ENCODE data around the gene PPP1R9A.

PPP1R9A gene

DNA sequence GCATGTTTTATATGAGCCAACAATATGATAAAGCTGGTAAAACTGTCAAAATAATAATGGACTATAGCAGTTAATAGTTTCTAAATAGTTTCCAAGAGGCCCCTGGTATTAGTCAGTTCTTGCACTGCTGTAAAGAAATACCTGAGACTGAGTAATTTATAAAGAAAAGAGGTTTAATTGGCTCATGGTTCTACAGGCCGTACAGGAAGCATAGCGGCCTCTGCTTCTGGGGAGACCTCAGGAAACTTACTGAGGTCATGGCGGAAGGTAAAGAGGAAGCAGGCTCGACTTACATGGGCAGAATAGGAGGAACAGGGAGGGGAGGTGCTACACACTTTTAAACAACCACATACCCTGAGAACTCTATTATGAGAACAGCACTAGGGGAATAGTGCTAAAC lies 104.6 kb downstream of the PPP1R9A start:
- Histone ChIP-seq H3K9me3 (ENCODE audit: control insufficient read depth, insufficient read depth, low read length) (no peaks in the 10 kb centered on the region), H3K4me3 (ENCODE audit: low read depth, low read length) (no peak overlapping the region), H3K36me3 (ENCODE audit: control insufficient read depth, insufficient read depth, low read length) (no peaks in the 10 kb centered on the region), H3K27me3 (ENCODE audit: control insufficient read depth, insufficient read depth, low read length) (no peaks in the 10 kb centered on the region), H3K9ac (ENCODE audit: low read depth, low read length) (no peak overlapping the region), H3K4me1 (ENCODE audit: control insufficient read depth, insufficient read depth, low read length) (no peaks in the 10 kb centered on the region)

DNA sequence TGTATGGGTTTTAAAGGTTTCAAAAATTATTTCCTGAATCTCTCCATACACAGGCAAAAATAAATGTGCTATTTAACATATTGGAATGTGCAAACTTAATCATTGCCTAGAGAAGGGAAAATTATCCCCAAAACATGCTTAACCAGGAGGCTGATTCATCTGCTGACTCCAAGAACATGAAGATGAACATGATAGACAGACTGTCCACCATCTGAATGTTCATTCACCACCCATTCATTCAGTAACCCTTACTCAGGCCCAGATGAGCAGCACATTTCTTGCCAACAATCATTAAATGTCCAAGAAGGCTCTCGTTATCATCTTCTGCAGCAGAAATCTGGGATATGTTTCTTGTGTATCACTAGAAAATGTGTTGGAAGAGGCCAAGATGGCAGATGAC lies 110.6 kb downstream of the PPP1R9A start:
- no peaks in the 10 kb centered on the region for H3K4me1 ChIP-seq (ENCODE audit: control insufficient read depth, insufficient read depth, low read length)
- no peak overlapping the region for H3K9ac ChIP-seq (ENCODE audit: low read depth, low read length)
- no peaks in the 10 kb centered on the region for H3K27me3 ChIP-seq (ENCODE audit: control insufficient read depth, insufficient read depth, low read length)
- no peaks in the 10 kb centered on the region for H3K36me3 ChIP-seq (ENCODE audit: control insufficient read depth, insufficient read depth, low read length)
- H3K9me3 ChIP-seq (ENCODE audit: control insufficient read depth, insufficient read depth, low read length) = no peaks in the 10 kb centered on the region
- H3K4me3 ChIP-seq (ENCODE audit: low read depth, low read length) = no peak overlapping the region

- no peaks in the 10 kb centered on the region for H3K4me1 ChIP-seq (ENCODE audit: control insufficient read depth, insufficient read depth, low read length)
- H3K9me3 ChIP-seq (ENCODE audit: control insufficient read depth, insufficient read depth, low read length) = no peaks in the 10 kb centered on the region
- no peak overlapping the region for H3K4me3 ChIP-seq (ENCODE audit: low read depth, low read length)
- no peaks in the 10 kb centered on the region for H3K27me3 ChIP-seq (ENCODE audit: control insufficient read depth, insufficient read depth, low read length)
- H3K36me3 ChIP-seq (ENCODE audit: control insufficient read depth, insufficient read depth, low read length) = no peaks in the 10 kb centered on the region
- no peak overlapping the region for H3K9ac ChIP-seq (ENCODE audit: low read depth, low read length)
Measured at GRCh38 chr7:95026018-95026417, 118.6 kb downstream of the PPP1R9A start.

DNA sequence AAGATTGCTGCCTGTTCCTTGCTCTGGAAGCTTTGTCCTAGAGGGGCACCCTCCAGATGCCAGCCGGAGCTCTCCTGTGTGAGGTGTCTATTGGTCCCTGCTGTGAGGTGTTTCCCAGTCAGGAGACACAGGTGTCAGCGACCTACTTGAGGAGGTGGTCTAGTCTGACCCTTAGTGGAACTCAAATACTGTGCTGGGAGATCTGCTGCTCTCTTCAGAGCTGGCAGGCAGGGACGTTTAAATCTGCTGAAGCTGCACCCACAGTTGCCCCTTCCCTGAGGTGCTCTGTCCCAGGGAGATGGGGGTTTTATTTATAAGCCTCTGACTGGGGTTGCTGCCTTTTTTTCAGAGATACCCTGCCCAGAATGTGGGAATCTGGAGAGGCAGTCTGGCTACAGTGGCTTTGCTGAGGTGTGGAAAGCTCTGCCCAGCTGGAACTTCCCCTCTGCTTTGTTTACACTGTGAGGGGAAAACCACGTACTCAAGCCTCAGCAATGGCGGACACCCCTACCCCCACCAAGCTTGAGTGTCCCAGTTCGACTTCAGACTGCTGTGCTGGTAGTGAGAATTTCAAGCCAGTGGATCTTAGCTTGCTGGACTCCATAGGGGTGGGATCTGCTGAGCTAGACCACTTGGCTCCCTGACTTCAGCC lies 119.2 kb downstream of the PPP1R9A start:
- H3K36me3 ChIP-seq (ENCODE audit: control insufficient read depth, insufficient read depth, low read length) = no peaks in the 10 kb centered on the region
- no peaks in the 10 kb centered on the region for H3K27me3 ChIP-seq (ENCODE audit: control insufficient read depth, insufficient read depth, low read length)
- H3K9me3 ChIP-seq (ENCODE audit: control insufficient read depth, insufficient read depth, low read length) = no peaks in the 10 kb centered on the region
- no peaks in the 10 kb centered on the region for H3K4me1 ChIP-seq (ENCODE audit: control insufficient read depth, insufficient read depth, low read length)
- H3K4me3 ChIP-seq (ENCODE audit: low read depth, low read length) = no peak overlapping the region
- H3K9ac ChIP-seq (ENCODE audit: low read depth, low read length) = no peak overlapping the region

- no peaks in the 10 kb centered on the region for H3K4me1 ChIP-seq (ENCODE audit: control insufficient read depth, insufficient read depth, low read length)
- H3K36me3 ChIP-seq (ENCODE audit: control insufficient read depth, insufficient read depth, low read length) = no peaks in the 10 kb centered on the region
- H3K9me3 ChIP-seq (ENCODE audit: control insufficient read depth, insufficient read depth, low read length) = no peaks in the 10 kb centered on the region
- no peaks in the 10 kb centered on the region for H3K27me3 ChIP-seq (ENCODE audit: control insufficient read depth, insufficient read depth, low read length)
- no peak overlapping the region for H3K9ac ChIP-seq (ENCODE audit: low read depth, low read length)
- no peak overlapping the region for H3K4me3 ChIP-seq (ENCODE audit: low read depth, low read length)
Measured at GRCh38 chr7:95027234-95027872, 120.0 kb downstream of the PPP1R9A start.

GRCh38 chr7:95028683-95029082 lies 121.3 kb downstream of the PPP1R9A start:
- H3K36me3 ChIP-seq (ENCODE audit: control insufficient read depth, insufficient read depth, low read length) = no peaks in the 10 kb centered on the region
- no peaks in the 10 kb centered on the region for H3K27me3 ChIP-seq (ENCODE audit: control insufficient read depth, insufficient read depth, low read length)
- H3K4me3 ChIP-seq (ENCODE audit: low read depth, low read length) = no peak overlapping the region
- no peaks in the 10 kb centered on the region for H3K4me1 ChIP-seq (ENCODE audit: control insufficient read depth, insufficient read depth, low read length)
- H3K9me3 ChIP-seq (ENCODE audit: control insufficient read depth, insufficient read depth, low read length) = no peaks in the 10 kb centered on the region
- H3K9ac ChIP-seq (ENCODE audit: low read depth, low read length) = no peak overlapping the region

- Histone ChIP-seq H3K9me3 (ENCODE audit: control insufficient read depth, insufficient read depth, low read length) (no peaks in the 10 kb centered on the region), H3K36me3 (ENCODE audit: control insufficient read depth, insufficient read depth, low read length) (no peaks in the 10 kb centered on the region), H3K4me1 (ENCODE audit: control insufficient read depth, insufficient read depth, low read length) (no peaks in the 10 kb centered on the region), H3K9ac (ENCODE audit: low read depth, low read length) (no peak overlapping the region), H3K4me3 (ENCODE audit: low read depth, low read length) (no peak overlapping the region), H3K27me3 (ENCODE audit: control insufficient read depth, insufficient read depth, low read length) (no peaks in the 10 kb centered on the region)
Measured at GRCh38 chr7:95035295-95035694, 127.9 kb downstream of the PPP1R9A start.

DNA sequence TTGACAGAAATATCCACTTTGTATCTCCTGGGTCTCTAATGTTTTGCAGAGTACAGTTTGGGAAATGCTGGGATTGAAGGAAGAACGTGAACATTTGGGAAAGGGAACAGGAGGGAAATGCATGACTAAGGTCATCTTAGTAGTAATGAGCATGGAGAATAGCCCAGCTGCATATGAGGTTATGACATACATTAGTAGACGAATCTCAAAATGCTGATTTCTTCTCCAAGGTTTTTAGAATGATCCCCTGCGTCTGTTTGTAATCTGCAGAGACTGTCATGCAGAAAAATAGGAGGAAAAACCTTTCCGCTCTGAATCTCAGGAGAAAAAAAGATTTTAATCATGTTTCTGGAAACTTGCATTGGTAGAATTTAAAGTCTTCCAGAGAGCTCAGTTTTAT lies 133.6 kb downstream of the PPP1R9A start:
- Histone ChIP-seq H3K4me1 (ENCODE audit: control insufficient read depth, insufficient read depth, low read length) (no peaks in the 10 kb centered on the region), H3K9me3 (ENCODE audit: control insufficient read depth, insufficient read depth, low read length) (no peaks in the 10 kb centered on the region), H3K4me3 (ENCODE audit: low read depth, low read length) (no peak overlapping the region), H3K27me3 (ENCODE audit: control insufficient read depth, insufficient read depth, low read length) (no peaks in the 10 kb centered on the region), H3K9ac (ENCODE audit: low read depth, low read length) (no peak overlapping the region), H3K36me3 (ENCODE audit: control insufficient read depth, insufficient read depth, low read length) (no peaks in the 10 kb centered on the region)

GRCh38 chr7:95045236-95045923 lies 138.0 kb downstream of the PPP1R9A start:
- Histone ChIP-seq H3K9ac (ENCODE audit: low read depth, low read length) (no peak overlapping the region), H3K4me1 (ENCODE audit: control insufficient read depth, insufficient read depth, low read length) (no peaks in the 10 kb centered on the region), H3K27me3 (ENCODE audit: control insufficient read depth, insufficient read depth, low read length) (no peaks in the 10 kb centered on the region), H3K4me3 (ENCODE audit: low read depth, low read length) (no peak overlapping the region), H3K36me3 (ENCODE audit: control insufficient read depth, insufficient read depth, low read length) (no peaks in the 10 kb centered on the region), H3K9me3 (ENCODE audit: control insufficient read depth, insufficient read depth, low read length) (no peaks in the 10 kb centered on the region)

- H3K4me1 ChIP-seq (ENCODE audit: control insufficient read depth, insufficient read depth, low read length) = no peaks in the 10 kb centered on the region
- no peaks in the 10 kb centered on the region for H3K27me3 ChIP-seq (ENCODE audit: control insufficient read depth, insufficient read depth, low read length)
- H3K36me3 ChIP-seq (ENCODE audit: control insufficient read depth, insufficient read depth, low read length) = no peaks in the 10 kb centered on the region
- no peaks in the 10 kb centered on the region for H3K9me3 ChIP-seq (ENCODE audit: control insufficient read depth, insufficient read depth, low read length)
- no peak overlapping the region for H3K4me3 ChIP-seq (ENCODE audit: low read depth, low read length)
- no peak overlapping the region for H3K9ac ChIP-seq (ENCODE audit: low read depth, low read length)
Measured at GRCh38 chr7:95046494-95047240, 139.3 kb downstream of the PPP1R9A start.

DNA sequence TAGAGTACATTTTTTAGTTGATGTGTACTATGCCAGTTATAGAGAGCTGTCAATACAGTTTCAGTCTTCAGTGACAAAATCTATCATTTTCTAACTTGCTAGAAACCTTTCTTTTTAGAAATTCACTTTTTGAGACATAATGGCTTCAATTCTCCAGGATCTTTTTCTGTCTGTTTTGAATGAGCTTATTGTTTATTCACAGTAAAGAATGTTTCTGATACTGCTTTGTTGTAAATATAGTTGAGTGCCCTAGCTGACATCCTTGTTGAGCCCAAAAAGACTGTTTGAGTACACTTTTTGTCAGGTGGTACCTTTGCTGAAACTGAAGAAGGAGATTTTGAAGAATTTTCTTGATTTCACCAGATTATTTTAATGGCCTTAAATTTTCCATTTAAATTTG lies 139.9 kb downstream of the PPP1R9A start:
- Histone ChIP-seq H3K4me3 (ENCODE audit: low read depth, low read length) (no peak overlapping the region), H3K9ac (ENCODE audit: low read depth, low read length) (no peak overlapping the region), H3K4me1 (ENCODE audit: control insufficient read depth, insufficient read depth, low read length) (no peaks in the 10 kb centered on the region), H3K27me3 (ENCODE audit: control insufficient read depth, insufficient read depth, low read length) (no peaks in the 10 kb centered on the region), H3K36me3 (ENCODE audit: control insufficient read depth, insufficient read depth, low read length) (no peaks in the 10 kb centered on the region), H3K9me3 (ENCODE audit: control insufficient read depth, insufficient read depth, low read length) (no peaks in the 10 kb centered on the region)
